ENCODE data around the gene CTDSPL.

Gene CTDSPL

DNA sequence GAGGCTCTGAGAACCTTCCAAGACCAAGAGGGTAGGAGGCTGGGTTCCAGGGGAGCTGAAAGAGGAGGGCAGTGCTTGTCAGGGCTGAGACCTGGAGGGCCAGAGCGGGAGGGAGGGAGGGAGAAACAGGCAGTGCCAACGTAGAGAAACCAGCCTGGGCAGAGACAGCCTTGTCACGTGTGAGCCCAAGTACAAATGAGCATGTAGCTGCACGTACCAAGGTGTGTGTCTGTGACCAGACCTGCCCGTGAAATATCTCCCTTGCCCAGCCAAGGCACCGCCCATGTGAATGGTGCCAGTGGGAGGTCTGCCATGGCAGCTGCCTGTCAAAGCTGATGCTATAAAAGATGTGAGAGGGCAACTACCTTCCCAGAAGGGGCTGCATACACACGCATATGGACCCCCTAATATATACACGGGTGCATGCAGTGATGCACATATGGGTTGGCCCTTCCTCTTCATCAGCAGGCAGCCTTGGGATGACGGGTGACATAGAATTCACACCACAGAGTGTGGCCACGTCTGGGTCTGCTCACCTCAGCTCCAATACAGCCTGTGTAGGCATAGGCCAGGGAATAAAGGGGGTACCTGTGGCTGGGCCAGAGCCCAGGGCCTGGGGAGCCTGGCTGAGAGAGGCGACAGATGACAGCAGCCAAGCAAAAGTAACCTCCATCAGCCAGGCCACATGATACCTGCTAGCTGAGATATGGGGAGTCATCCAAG, 7.8 kb upstream of the CTDSPL start:
- TF ChIP-seq POLR2AphosphoS5 (IDR thresholded peaks at IDR 0.05; ENCODE audit: low read depth, low read length) (no peak), TAF1 (IDR thresholded peaks at IDR 0.05; ENCODE audit: borderline replicate concordance, low read depth, low read length) (no peak), POLR2A (IDR thresholded peaks at IDR 0.05; ENCODE audit: low read depth, low read length) (no peak)
- FAIRE-seq = no peak
- DNase-seq (ENCODE audit: insufficient read length) = no peak

- DNase-seq (ENCODE audit: insufficient read length) = peak; percentile 35
- peak; percentile 84 for FAIRE-seq
- no peak for TF ChIP-seq POLR2A (IDR thresholded peaks at IDR 0.05; ENCODE audit: low read depth, low read length)
- no peak for TF ChIP-seq TAF1 (IDR thresholded peaks at IDR 0.05; ENCODE audit: borderline replicate concordance, low read depth, low read length)
- no peak for TF ChIP-seq POLR2AphosphoS5 (IDR thresholded peaks at IDR 0.05; ENCODE audit: low read depth, low read length)
These were observed 6.2 kb upstream of the CTDSPL start for GRCh38 chr3:37855363-37855970.

DNA sequence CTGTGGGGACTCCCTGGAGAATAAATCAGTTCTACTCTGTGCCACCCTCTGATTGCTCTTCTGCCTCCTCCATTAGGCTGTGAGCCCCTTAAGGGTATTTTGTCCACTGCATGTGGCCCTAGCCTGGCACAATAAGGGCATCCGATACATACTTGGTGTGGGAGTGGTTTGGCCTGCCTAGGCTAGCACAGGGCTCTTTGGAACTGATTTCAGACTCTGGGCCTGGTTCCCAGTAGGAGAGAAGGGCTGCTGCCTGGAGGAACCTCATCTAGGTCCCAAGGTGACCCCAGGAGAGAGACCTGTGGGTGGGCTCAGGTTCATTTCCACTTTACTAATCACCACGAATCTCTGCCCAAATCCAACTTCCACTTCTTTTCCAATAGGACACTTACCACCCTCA, 5.3 kb upstream of the CTDSPL start:
- no peak for DNase-seq (ENCODE audit: insufficient read length)

DNA sequence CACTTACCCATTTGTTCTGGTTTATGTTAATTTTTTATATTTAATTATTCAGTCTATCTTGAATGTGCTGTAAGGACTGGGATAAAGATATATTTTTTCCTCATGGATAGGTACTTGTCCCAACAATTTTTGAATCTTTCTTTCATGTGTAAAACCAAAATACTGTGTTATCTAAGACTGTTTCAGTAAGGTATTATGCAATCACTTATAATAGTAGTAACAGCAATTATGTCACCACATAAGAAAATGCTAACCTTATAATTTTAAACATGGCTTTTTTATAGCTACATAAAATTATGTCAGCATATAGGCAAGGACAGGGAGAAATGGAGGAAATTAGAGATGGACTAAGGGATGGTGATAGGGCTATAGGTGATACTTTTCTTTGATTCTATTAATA, 2.9 kb upstream of the CTDSPL start:
- DNase-seq (ENCODE audit: insufficient read length) (no peak), FAIRE-seq (no peak)
- TF ChIP-seq POLR2A (IDR thresholded peaks at IDR 0.05; ENCODE audit: low read depth, low read length) = no peak
- TF ChIP-seq POLR2AphosphoS5 (IDR thresholded peaks at IDR 0.05; ENCODE audit: low read depth, low read length) = no peak
- TF ChIP-seq TAF1 (IDR thresholded peaks at IDR 0.05; ENCODE audit: borderline replicate concordance, low read depth, low read length) = no peak

More for the DNA sequence above, 5.3 kb upstream of the CTDSPL start:
- no peak for FAIRE-seq
- TF ChIP-seq POLR2AphosphoS5 (IDR thresholded peaks at IDR 0.05; ENCODE audit: low read depth, low read length) (no peak), POLR2A (IDR thresholded peaks at IDR 0.05; ENCODE audit: low read depth, low read length) (no peak)

DNA sequence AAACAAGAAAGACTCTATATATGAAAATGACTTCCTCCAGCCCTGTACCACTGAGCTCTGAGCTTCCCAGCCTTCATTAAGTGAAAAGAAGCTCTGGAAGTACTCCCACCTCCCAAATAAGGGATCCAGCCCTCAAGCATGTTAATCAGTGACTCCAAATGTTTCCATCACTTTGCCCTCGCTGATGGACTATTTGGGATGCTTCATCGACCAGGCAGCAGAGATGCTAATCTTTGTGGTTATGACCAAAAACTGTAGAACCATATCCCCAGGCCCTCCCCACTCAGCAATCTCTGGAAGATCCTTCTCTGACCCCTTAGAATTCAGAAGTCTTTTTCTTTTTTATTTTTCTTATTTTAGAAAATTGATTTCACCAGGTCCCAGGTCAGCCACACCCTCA, 2.3 kb upstream of the CTDSPL start:
- TF ChIP-seq POLR2AphosphoS5 (IDR thresholded peaks at IDR 0.05; ENCODE audit: low read depth, low read length) (no peak), POLR2A (IDR thresholded peaks at IDR 0.05; ENCODE audit: low read depth, low read length) (no peak)
- no peak for FAIRE-seq
- no peak for DNase-seq (ENCODE audit: insufficient read length)

GRCh38 chr3:37859908-37860199, 1.8 kb upstream of the CTDSPL start:
- no peak for DNase-seq (ENCODE audit: insufficient read length)
- TF ChIP-seq POLR2A (IDR thresholded peaks at IDR 0.05; ENCODE audit: low read depth, low read length) (no peak), POLR2AphosphoS5 (IDR thresholded peaks at IDR 0.05; ENCODE audit: low read depth, low read length) (no peak), TAF1 (IDR thresholded peaks at IDR 0.05; ENCODE audit: borderline replicate concordance, low read depth, low read length) (no peak)
- no peak for FAIRE-seq

- no peak for TF ChIP-seq TAF1 (IDR thresholded peaks at IDR 0.05; ENCODE audit: borderline replicate concordance, low read depth, low read length)
- TF ChIP-seq POLR2AphosphoS5 (IDR thresholded peaks at IDR 0.05; ENCODE audit: low read depth, low read length) = no peak
- no peak for TF ChIP-seq POLR2A (IDR thresholded peaks at IDR 0.05; ENCODE audit: low read depth, low read length)
- FAIRE-seq (no peak), DNase-seq (ENCODE audit: insufficient read length) (peak; percentile 22)
These were observed 681 bp downstream of the CTDSPL start for GRCh38 chr3:37862219-37862902.

GRCh38 chr3:37862903-37863815, 1.5 kb downstream of the CTDSPL start:
- FAIRE-seq = no peak
- DNase-seq (ENCODE audit: insufficient read length) = no peak
- TF ChIP-seq TAF1 (IDR thresholded peaks at IDR 0.05; ENCODE audit: borderline replicate concordance, low read depth, low read length) (no peak), POLR2AphosphoS5 (IDR thresholded peaks at IDR 0.05; ENCODE audit: low read depth, low read length) (no peak), POLR2A (IDR thresholded peaks at IDR 0.05; ENCODE audit: low read depth, low read length) (no peak)

GRCh38 chr3:37863949-37864822, 2.5 kb downstream of the CTDSPL start:
- TF ChIP-seq POLR2A (IDR thresholded peaks at IDR 0.05; ENCODE audit: low read depth, low read length) (no peak), TAF1 (IDR thresholded peaks at IDR 0.05; ENCODE audit: borderline replicate concordance, low read depth, low read length) (no peak), POLR2AphosphoS5 (IDR thresholded peaks at IDR 0.05; ENCODE audit: low read depth, low read length) (no peak)
- no peak for DNase-seq (ENCODE audit: insufficient read length)
- FAIRE-seq = no peak

GRCh38 chr3:37864904-37865303, 3.2 kb downstream of the CTDSPL start:
- FAIRE-seq (no peak), DNase-seq (ENCODE audit: insufficient read length) (no peak)
- TF ChIP-seq POLR2A (IDR thresholded peaks at IDR 0.05; ENCODE audit: low read depth, low read length) = no peak
- TF ChIP-seq TAF1 (IDR thresholded peaks at IDR 0.05; ENCODE audit: borderline replicate concordance, low read depth, low read length) = no peak
- TF ChIP-seq POLR2AphosphoS5 (IDR thresholded peaks at IDR 0.05; ENCODE audit: low read depth, low read length) = no peak

Data from GM12892 (cell line).